HG03521 (cell line): ENCODE results near the gene RSF1.
A peak's percentile ranks its signal among the peaks of the same experiment; 100 is the strongest.
"Not testable (repeated sequence)": the region's sequence is repeated elsewhere in the genome, so short reads cannot be mapped to it uniquely, and the experiment has no call there.

Source experiments
- ATAC-seq: cut with Tn5 transposase; IDR thresholded peaks from one replicate; pipeline ENCODE4 v1.9.1; 2021; ENCODE audit warnings: mild to moderate bottlenecking, moderate library complexity; ENCODE audit not compliant: unreplicated experiment

The RSF1 gene, protein sequence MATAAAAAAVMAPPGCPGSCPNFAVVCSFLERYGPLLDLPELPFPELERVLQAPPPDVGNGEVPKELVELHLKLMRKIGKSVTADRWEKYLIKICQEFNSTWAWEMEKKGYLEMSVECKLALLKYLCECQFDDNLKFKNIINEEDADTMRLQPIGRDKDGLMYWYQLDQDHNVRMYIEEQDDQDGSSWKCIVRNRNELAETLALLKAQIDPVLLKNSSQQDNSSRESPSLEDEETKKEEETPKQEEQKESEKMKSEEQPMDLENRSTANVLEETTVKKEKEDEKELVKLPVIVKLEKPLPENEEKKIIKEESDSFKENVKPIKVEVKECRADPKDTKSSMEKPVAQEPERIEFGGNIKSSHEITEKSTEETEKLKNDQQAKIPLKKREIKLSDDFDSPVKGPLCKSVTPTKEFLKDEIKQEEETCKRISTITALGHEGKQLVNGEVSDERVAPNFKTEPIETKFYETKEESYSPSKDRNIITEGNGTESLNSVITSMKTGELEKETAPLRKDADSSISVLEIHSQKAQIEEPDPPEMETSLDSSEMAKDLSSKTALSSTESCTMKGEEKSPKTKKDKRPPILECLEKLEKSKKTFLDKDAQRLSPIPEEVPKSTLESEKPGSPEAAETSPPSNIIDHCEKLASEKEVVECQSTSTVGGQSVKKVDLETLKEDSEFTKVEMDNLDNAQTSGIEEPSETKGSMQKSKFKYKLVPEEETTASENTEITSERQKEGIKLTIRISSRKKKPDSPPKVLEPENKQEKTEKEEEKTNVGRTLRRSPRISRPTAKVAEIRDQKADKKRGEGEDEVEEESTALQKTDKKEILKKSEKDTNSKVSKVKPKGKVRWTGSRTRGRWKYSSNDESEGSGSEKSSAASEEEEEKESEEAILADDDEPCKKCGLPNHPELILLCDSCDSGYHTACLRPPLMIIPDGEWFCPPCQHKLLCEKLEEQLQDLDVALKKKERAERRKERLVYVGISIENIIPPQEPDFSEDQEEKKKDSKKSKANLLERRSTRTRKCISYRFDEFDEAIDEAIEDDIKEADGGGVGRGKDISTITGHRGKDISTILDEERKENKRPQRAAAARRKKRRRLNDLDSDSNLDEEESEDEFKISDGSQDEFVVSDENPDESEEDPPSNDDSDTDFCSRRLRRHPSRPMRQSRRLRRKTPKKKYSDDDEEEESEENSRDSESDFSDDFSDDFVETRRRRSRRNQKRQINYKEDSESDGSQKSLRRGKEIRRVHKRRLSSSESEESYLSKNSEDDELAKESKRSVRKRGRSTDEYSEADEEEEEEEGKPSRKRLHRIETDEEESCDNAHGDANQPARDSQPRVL (N-terminal part only)

GRCh38 chr11:77820565-77821348 lies at the start of gene RSF1, which contains the start of gene AAMDC:
RSF1 (minus strand) TSS chr11:77820722; CDS start chr11:77820714, 8 bp downstream.
AAMDC (plus strand) TSS chr11:77821144; CDS start chr11:77842497, 21,353 bp downstream.
- peak; percentile 86 for ATAC-seq

DNA sequence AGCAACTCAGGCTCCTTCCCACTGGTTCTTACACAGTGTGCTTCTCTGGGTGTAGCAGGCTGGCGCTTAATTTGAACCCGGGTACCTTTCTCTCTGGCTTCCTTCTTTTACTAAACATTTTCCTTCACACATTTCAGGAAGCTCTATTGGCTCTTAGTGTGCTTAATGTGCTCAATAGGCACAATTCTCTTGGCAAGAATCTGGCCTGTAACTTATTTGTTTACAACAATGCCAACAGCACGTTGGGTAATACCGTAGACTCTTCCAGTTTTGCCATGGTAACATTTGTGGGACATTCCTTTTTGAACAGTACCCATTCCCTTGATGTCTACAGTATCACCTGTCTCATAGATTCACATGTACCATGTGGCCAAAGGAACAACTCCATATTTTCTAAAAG lies 48.2 kb upstream of the RSF1 start:
- no peak for ATAC-seq

- ATAC-seq = no peak
These were observed 45.8 kb upstream of the RSF1 start for GRCh38 chr11:77866336-77866735.

DNA sequence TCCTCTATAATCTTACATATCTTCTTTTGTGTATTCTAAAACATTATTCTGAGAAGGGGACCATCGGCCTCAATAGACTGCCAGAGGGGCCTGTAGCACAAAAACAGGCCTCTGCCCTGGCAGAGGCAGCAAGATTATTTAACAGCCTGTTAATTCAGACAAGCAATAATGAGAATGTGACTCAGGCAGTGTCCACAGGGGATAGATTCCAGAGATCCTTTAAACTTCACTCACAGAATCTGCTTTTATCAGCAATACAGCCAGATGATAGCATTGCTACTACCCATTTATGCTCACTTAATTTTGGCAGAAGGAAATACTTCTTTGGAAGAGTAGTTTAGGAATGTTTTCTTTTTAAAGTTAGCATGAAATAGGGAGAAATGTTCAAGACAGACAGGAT lies 45.3 kb upstream of the RSF1 start:
- ATAC-seq = no peak

DNA sequence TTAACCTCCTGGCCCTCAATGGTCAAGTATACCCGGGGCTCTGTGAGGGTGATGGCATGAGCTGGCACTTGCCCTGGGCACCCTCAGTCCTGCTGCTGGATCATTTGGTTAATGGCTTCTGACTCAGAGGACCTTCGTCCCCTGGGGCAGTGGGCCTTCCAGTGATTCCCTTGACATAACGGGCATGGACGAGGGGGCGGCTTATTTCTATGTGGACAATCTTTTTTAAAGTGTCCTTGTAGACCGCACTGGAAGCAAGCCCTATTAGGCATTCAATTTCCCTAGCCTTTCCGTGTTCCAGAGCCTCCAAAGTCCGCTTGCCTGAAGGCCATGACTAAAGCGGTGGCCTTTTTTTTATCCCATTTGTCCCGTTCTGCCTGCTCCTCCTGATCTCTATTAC lies 40.9 kb upstream of the RSF1 start:
- not testable (repeated sequence) for ATAC-seq

GRCh38 chr11:77857906-77858457 lies 37.5 kb upstream of the RSF1 start:
- not testable (repeated sequence) for ATAC-seq

DNA sequence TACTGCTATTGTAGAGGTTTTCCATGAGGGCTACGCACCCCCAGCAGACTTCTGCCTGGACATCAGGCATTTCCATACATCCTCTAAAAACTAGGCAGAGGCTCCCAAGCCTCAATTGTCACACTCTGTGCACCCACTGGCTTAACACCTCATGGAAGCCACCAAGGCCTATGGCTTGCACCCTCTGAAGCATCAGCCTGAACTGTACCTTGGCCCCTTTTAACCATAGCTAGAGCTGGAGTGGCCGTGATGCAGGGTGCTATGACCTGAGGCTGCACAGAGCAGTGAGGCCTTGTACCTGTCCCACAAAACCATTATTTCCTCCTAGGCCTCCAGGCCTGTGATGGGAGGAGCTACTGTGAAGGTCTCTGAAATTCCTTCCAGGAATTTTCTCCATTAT lies 34.3 kb upstream of the RSF1 start:
- no peak for ATAC-seq

DNA sequence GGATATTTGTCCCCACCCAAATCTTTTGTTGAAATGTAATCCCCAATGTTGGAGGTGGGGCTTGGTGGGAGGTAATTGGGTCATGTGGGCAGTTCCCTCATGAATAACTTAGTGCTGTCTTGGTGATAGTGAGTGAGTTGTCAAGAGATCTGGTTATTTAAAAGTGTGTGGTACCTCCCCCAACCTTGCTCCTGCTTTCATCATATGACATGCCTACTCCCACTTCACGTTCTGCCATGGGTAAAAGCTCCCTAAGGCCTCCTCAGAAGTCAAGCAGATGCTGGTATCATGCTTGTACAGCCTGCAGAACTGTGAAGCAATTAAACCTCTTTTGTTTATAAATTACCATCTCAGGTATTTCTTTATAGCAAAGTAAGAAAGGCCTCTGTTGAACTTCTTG lies 31.0 kb upstream of the RSF1 start:
- no peak for ATAC-seq

DNA sequence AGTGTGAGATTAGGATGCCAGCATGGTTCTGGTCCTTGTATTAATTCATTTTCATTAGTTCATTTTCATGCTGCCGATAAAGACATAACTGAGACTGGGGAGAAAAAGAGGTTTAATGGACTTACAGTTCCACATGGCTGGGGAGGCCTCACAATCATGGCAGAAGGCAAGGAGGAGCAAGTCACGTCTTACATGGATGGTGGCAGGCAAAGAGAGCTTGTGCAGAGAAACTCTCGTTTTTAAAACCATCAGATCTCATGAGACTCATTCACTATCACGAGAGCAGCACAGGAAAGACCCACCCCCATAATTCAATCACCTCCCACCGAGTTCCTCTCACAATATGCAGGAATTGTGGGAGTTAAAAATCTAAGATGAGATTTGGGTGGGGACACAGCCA lies 23.2 kb upstream of the RSF1 start:
- not testable (repeated sequence) for ATAC-seq

DNA sequence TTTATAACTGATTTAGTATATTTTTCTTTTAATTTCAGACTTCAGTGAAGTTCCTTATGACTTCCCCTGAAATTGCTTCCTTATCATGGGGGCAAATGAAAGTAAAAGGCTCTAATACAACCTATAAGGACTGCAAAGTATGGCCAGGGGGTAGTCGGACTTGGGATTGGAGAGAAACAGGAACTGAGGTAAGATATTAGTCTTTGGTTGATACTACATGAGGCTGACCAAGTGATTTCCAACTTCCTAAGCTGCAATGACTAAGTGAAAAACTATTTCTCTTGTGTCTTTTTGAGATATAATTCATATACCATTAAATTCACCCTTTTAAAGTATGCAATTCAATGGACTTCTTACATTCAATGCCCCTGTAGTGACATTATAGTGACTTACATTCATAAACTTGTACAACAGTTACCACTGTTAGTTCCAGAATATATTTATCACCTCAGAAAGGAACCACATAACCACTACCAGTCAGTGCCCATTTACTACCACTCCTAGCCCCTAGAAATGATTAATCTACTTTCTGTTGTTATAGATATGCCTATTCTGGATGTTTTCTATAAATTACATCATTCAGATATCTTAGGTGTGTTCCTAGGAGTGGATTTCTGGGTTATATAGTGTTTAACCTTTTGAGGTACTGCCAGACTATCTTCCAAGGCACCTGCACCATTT lies 22.1 kb upstream of the RSF1 start:
- ATAC-seq = no peak

DNA sequence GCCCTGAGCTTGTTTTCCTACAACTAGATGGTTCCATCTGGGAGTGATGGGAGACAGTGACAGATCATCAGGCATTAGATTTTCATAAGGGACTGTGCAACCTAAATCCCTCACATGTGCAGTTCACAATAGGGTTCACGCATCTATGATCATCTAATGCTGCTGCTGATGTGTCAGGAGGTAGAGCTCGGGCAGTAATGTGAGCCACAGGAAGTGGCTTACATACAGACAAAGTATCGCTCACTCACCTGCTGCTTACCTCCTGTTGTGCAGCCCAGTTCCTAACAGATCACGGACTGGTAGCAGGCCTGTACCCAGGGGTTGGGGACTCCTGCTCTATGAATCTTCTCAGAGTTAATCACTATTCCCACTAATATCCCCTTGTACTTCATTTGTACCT lies 12.8 kb upstream of the RSF1 start:
- no peak for ATAC-seq

DNA sequence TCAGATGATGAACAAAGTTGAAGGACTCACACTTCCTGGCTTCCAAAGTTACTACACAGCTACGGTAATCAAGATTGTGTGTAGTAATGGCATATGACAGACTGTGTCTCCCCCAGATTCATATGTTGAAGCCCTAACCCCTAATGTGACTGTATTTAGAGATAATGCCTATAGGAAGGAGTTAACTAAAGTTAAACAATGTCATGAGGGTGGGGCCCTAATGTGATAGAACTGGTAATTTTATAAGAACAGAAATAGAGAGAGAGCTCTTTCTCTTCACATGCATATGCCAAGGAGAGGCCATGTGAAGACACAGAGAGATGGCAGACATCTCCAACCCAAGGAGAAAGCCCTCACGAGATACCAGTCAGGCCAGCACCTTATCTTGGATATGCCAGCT lies 8.4 kb upstream of the RSF1 start:
- no peak for ATAC-seq

- no peak for ATAC-seq
These were observed 3.3 kb upstream of the RSF1 start for GRCh38 chr11:77823775-77824174.

DNA sequence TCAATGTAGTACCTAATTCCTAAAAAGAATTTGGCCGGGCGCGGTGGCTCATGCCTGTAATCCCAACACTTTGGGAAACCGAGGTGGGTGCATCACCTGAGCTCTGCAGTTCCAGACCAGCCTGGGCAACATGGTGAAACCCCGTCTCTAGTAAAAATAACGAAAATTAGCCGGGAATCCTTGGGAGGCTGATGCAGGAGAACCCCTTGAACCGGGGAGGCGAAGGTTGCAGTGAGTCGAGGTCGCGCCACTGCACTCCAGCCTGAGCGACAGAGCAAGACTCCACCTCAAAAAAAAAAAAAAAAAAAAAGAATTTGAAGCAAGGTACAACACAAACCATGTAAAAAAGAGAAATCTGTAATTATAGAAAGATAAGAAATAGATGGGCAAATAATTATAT lies 1.6 kb upstream of the RSF1 start:
- ATAC-seq = not testable (repeated sequence)

DNA sequence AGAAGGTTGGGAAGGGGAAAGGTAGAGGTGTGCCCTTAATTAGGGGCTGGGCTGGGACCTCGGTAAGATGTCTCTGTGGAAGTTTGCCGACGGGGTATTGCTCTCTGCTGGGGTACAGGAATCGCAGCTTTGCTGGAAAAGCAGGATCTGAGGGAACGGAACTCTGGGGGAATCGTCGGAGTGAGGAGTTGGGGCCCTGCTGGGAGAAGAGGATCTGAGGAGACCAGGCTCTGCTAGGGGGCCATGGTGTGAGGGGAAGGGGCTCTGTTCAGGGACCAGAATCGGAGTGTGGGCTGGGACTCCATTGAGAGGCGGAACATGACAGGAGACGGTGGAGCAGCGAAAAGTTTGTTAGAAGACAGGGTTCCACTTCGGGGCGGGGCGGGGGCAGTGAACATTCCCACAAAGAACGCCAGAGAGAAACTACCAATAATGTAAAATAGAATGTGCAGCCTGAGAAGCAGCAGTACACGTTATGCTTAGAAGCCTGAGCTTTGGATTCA lies 878 bp upstream of the RSF1 start:
- ATAC-seq = no peak

DNA sequence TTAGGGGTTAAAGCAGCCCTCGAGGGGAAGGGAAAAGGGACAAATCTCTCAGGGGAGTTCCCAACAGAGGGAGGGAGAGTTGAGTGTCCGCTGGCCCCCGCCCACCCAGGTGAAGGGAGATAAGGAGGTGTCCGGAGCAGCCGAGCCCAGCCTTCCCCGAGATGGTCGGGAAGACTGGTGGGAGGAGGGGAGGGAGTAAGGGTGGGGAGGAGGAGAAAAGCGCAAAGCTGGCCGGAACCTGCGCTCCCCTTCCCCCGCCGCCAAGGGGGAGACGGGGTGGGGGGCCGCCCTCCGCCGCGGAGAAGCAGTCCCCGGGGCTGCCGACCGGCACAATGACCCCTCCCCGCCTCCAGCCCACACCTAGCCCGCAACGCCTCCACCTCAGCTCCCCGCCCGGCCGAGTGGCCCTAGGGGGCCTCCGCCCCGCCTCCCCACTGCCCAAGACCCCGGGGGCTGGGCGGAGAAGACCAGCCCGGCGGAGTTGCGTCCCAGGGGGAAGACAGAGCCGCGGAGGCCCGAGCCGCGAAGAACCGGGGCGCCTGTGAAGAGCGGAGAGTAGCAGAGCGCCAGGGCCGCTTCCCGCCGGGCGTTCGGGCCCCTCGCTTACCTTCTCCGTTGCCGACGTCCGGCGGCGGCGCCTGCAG lies 479 bp downstream of the RSF1 start:
- peak; percentile 12 for ATAC-seq

GRCh38 chr11:77819411-77819920 lies 1.1 kb downstream of the RSF1 start:
- ATAC-seq = peak; percentile 40

GRCh38 chr11:77815459-77815858 lies 5.1 kb downstream of the RSF1 start:
- no peak for ATAC-seq
